NCI-H2196 treated with DMSO at 0.1 percent for 48 hours (cell line): Measurements from ENCODE around the gene LAMTOR2.
"Not testable (repeated sequence)": the region's sequence is repeated elsewhere in the genome, so short reads cannot be mapped to it uniquely, and the experiment has no call there.

Experiments
- DNase-seq: peaks from one replicate; lab custom pipeline; 2025; ENCODE audit not compliant: unreplicated experiment; lab: John Stamatoyannopoulos, UW

LAMTOR2 gene

GRCh38 chr1:156051011-156051725, 3.4 kb upstream of the LAMTOR2 start:
- no peak for DNase-seq

GRCh38 chr1:156052862-156053767, 1.5 kb upstream of the LAMTOR2 start:
- DNase-seq: peak; percentile 28

GRCh38 chr1:156053768-156054499, 648 bp upstream of the LAMTOR2 start, which contains the start of gene UBQLN4:
TSS of gene UBQLN4 (minus strand) at chr1:156053798. CDS start at chr1:156053701, 97 bp downstream.
- DNase-seq: peak; percentile 79

GRCh38 chr1:156055281-156056048, 883 bp downstream of the LAMTOR2 start:
- DNase-seq: no peak

- no peak for DNase-seq
These were observed 1.8 kb downstream of the LAMTOR2 start for GRCh38 chr1:156056326-156056849.

- DNase-seq: peak; percentile 68
These were observed 6.5 kb downstream of the LAMTOR2 start, which contains the start of gene RAB25 for GRCh38 chr1:156060937-156061636. TSS of gene RAB25 (plus strand) at chr1:156061160. CDS start at chr1:156061401, 241 bp downstream.

GRCh38 chr1:156062189-156062588, 7.6 kb downstream of the LAMTOR2 start:
- DNase-seq: no peak

GRCh38 chr1:156063997-156064285, 9.4 kb downstream of the LAMTOR2 start:
- DNase-seq: no peak

- DNase-seq: no peak
These were observed 10.0 kb downstream of the LAMTOR2 start for GRCh38 chr1:156064615-156065014.

GRCh38 chr1:156065212-156065611, 10.6 kb downstream of the LAMTOR2 start:
- no peak for DNase-seq

- DNase-seq: no peak
These were observed 11.3 kb downstream of the LAMTOR2 start for GRCh38 chr1:156065871-156066270.

GRCh38 chr1:156067262-156067661, 12.7 kb downstream of the LAMTOR2 start:
- DNase-seq: no peak

- no peak for DNase-seq
These were observed 15.2 kb downstream of the LAMTOR2 start for GRCh38 chr1:156069490-156070455.

- DNase-seq: peak; percentile 39
These were observed 16.0 kb downstream of the LAMTOR2 start for GRCh38 chr1:156070548-156070947.

- DNase-seq: not testable (repeated sequence)
These were observed 16.8 kb downstream of the LAMTOR2 start for GRCh38 chr1:156071332-156071816.

GRCh38 chr1:156072251-156072650, 17.7 kb downstream of the LAMTOR2 start:
- DNase-seq: no peak

GRCh38 chr1:156073110-156073687, 18.6 kb downstream of the LAMTOR2 start:
- DNase-seq: no peak

GRCh38 chr1:156073740-156074139, 19.2 kb downstream of the LAMTOR2 start:
- DNase-seq: no peak
